Gastrocnemius medialis (tissue), 4 donors: ENCODE results near the gene ADAP1. TPM values are rescaled to one million over a fixed set of nuclear protein-coding genes. Genes with fewer than 3 reads are reported as not detected.

Source experiments
- ATAC-seq, 2 donors: fragments of 150-250 bp; one replicate each; pipeline ENCODE4 v1.9.1; 2016
- DNase-seq, 2 donors: peaks; one replicate each; pipeline ENCODE4 v3.0.0-alpha.2; 2019
- H3K27ac ChIP-seq, 4 donors: fragments of 200-600 bp; sonication (generic); 1 replicate in 1 of 4; 2 replicates in 3 of 4; pipeline ENCODE4 v1.5.1; 2016 to 2018; ENCODE audit warnings: mild to moderate bottlenecking in 2 of 4, moderate library complexity in 1 of 4
- H3K27me3 ChIP-seq, 3 donors: fragments of 200-600 bp; sonication (generic) in 2 of 3; 1 replicate in 1 of 3; 2 replicates in 2 of 3; pipeline versions ENCODE4 v1.5.1 to v1.6.0; 2016 to 2019; ENCODE audit warnings: mild to moderate bottlenecking in 1 of 3, moderate library complexity in 1 of 3
- H3K36me3 ChIP-seq, 2 donors: fragments of 200-600 bp; sonication (generic) in 1 of 2; one replicate each; pipeline ENCODE4 v1.5.1; 2017 to 2018
- H3K4me1 ChIP-seq, 2 donors: fragments of 200-600 bp; sonication (generic) in 1 of 2; one replicate each; pipeline ENCODE4 v1.5.1; 2016 to 2017; ENCODE audit warnings: mild to moderate bottlenecking in 2 of 2
- H3K4me3 ChIP-seq, 4 donors: fragments of 200-600 bp; sonication (generic) in 3 of 4; 1 replicate in 1 of 4; 2 replicates in 3 of 4; pipeline ENCODE4 v1.5.1; 2016 to 2019; ENCODE audit warnings: mild to moderate bottlenecking in 2 of 4
- H3K9me3 ChIP-seq, 3 donors: fragments of 200-600 bp; sonication (generic) in 2 of 3; 1 replicate in 1 of 3; 2 replicates in 2 of 3; pipeline ENCODE4 v1.5.1; 2016 to 2019
- CTCF ChIP-seq, 5 experiments: fragments of 450-650 bp in 3 of 5; fragments of 200-600 bp in 2 of 5; sonication (generic) in 2 of 5; IDR thresholded peaks in 4 of 5; conservative IDR thresholded peaks in 1 of 5; 1 replicate in 4 of 5; 2 replicates in 1 of 5; pipeline ENCODE4 v1.5.1; 2016 to 2019; ENCODE audit warnings: antibody characterized with exemption in 5 of 5, mild to moderate bottlenecking in 3 of 5, moderate library complexity in 3 of 5
- POLR2A ChIP-seq, 2 donors: fragments of 450-650 bp; IDR thresholded peaks; one replicate each; pipeline ENCODE4 v1.6.1; 2017; ENCODE audit warnings: antibody characterized with exemption in 2 of 2, mild to moderate bottlenecking in 2 of 2, moderate library complexity in 2 of 2
- in situ Hi-C, 4 donors: fragments of 200-750 bp; cut with MboI; loops; one replicate each; pipeline versions ENCODE4 v1.15.0 to v1.8.0; 2017; ENCODE audit warnings: low sequenced_read_pairs in 4 of 4
- intact Hi-C: fragments of 100-400 bp; cut with DNase I; formaldehyde crosslinking; loops from one replicate; pipeline ENCODE4 v1.15.1; 2023; ENCODE audit warnings: low total_unique reads
- total RNA-seq, 4 donors: library from RNA; depleted of rRNA; stranded (reverse); fragments of >200 nt; gene quantifications; one replicate each; pipeline versions ENCODE4 v1.1.0 to v1.2.3, GENCODE V29; 2016

ADAP1 gene
- total RNA-seq, 4 donors from 2014 or later: 0.71 to 5.0 (median 1.1) TPM

GRCh38 chr7:920351-921070 is 34.0 kb downstream of the ADAP1 start:
- in situ Hi-C loops: no loop called here
- DNase-seq (peak in 1 of 2 donors; percentile 8), ATAC-seq (no peak)
- TF ChIP-seq POLR2A (IDR thresholded peaks at IDR 0.05) (no peak), CTCF (IDR thresholded peaks at IDR 0.05 in 4 of 5, conservative IDR thresholded peaks at IDR 0.05 in 1 of 5) (no peak)
- H3K4me1 ChIP-seq: no peaks in the 10 kb centered on the region
- H3K36me3 ChIP-seq: no peaks in the 10 kb centered on the region
- intact Hi-C loops: no loop called here
- no peak overlapping the region for H3K27ac ChIP-seq
- H3K4me3 ChIP-seq: no peak overlapping the region
- H3K27me3 ChIP-seq: peaks cover 0 to 11% (median 0%) of the 10 kb centered on the region in 3 donors
- H3K9me3 ChIP-seq: no peaks in the 10 kb centered on the region

GRCh38 chr7:919924-920341 is 34.5 kb downstream of the ADAP1 start:
- Histone ChIP-seq H3K36me3 (no peaks in the 10 kb centered on the region), H3K4me1 (no peaks in the 10 kb centered on the region), H3K4me3 (no peak overlapping the region), H3K27me3 (peaks cover 0 to 11% (median 0%) of the 10 kb centered on the region in 3 donors), H3K27ac (no peak overlapping the region), H3K9me3 (no peaks in the 10 kb centered on the region)
- intact Hi-C loops: no loop called here
- DNase-seq (peak in 1 of 2 donors; percentile 3), ATAC-seq (no peak)
- TF ChIP-seq CTCF (IDR thresholded peaks at IDR 0.05 in 4 of 5, conservative IDR thresholded peaks at IDR 0.05 in 1 of 5) (no peak), POLR2A (IDR thresholded peaks at IDR 0.05) (no peak)
- in situ Hi-C loops: no loop called here

- in situ Hi-C loops (no loop called here), intact Hi-C loops (no loop called here)
- TF ChIP-seq POLR2A (IDR thresholded peaks at IDR 0.05) (no peak), CTCF (IDR thresholded peaks at IDR 0.05 in 4 of 5, conservative IDR thresholded peaks at IDR 0.05 in 1 of 5) (no peak)
- ATAC-seq (no peak), DNase-seq (peak in 1 of 2 donors; percentile 3)
- Histone ChIP-seq H3K27me3 (peaks cover 0 to 11% (median 0%) of the 10 kb centered on the region in 3 donors), H3K4me3 (no peak overlapping the region), H3K9me3 (no peaks in the 10 kb centered on the region), H3K36me3 (no peaks in the 10 kb centered on the region), H3K4me1 (no peaks in the 10 kb centered on the region), H3K27ac (no peak overlapping the region)
These were observed 35.4 kb downstream of the ADAP1 start for GRCh38 chr7:919114-919442.

GRCh38 chr7:918441-919113 is 35.9 kb downstream of the ADAP1 start:
- Histone ChIP-seq H3K4me3 (no peak overlapping the region), H3K4me1 (no peaks in the 10 kb centered on the region), H3K36me3 (no peaks in the 10 kb centered on the region), H3K9me3 (no peaks in the 10 kb centered on the region), H3K27ac (no peak overlapping the region), H3K27me3 (peaks cover 0 to 11% (median 0%) of the 10 kb centered on the region in 3 donors)
- in situ Hi-C loops (no loop called here), intact Hi-C loops (no loop called here)
- TF ChIP-seq POLR2A (IDR thresholded peaks at IDR 0.05) (no peak), CTCF (IDR thresholded peaks at IDR 0.05 in 4 of 5, conservative IDR thresholded peaks at IDR 0.05 in 1 of 5) (no peak)
- ATAC-seq (no peak), DNase-seq (peak in 1 of 2 donors; percentile 2)
